Middle frontal gyrus (tissue), 1 donor: Measurements from ENCODE around the gene PLCG2.
"Not testable (repeated sequence)": the region's sequence is repeated elsewhere in the genome, so short reads cannot be mapped to it uniquely, and the experiment has no call there.

Experiments
- DNase-seq: peaks from one replicate; pipeline ENCODE4 v3.0.0-alpha.2; 2015; ENCODE audit warnings: low spot score; ENCODE audit errors: extremely low spot score

The PLCG2 gene

GRCh38 chr16:81937305-81938038 lies 158.4 kb downstream of the PLCG2 start:
- DNase-seq: no peak

- DNase-seq: no peak
Observed at GRCh38 chr16:81938326-81939163, 159.5 kb downstream of the PLCG2 start.

GRCh38 chr16:81939164-81940056 lies 160.3 kb downstream of the PLCG2 start:
- no peak for DNase-seq

- no peak for DNase-seq
Observed at GRCh38 chr16:81940781-81941560, 161.9 kb downstream of the PLCG2 start.

GRCh38 chr16:81942007-81942601 lies 163.0 kb downstream of the PLCG2 start:
- DNase-seq: no peak

DNA sequence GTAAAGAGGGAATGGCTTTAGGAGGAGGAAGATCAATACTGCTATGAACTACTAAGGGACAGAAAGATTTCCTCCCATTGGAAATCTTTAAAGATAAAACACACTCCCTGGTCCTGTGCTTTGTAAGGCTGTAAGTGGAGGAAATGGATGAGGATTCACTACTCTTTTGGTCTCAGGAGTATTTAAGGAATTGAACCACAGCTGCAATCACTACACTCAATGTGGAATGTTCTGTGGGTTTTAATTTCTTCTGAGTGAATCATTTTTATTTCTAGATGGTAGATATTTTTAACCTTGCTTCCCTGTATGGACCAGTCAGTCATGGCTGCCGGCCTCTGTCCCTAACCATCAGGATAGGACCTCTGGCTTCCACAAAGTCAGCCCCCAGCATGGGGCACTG lies 166.6 kb downstream of the PLCG2 start:
- DNase-seq: no peak

GRCh38 chr16:81946206-81946605 lies 167.1 kb downstream of the PLCG2 start:
- DNase-seq: no peak

- no peak for DNase-seq
Observed at GRCh38 chr16:81951564-81951963, 172.5 kb downstream of the PLCG2 start.

DNA sequence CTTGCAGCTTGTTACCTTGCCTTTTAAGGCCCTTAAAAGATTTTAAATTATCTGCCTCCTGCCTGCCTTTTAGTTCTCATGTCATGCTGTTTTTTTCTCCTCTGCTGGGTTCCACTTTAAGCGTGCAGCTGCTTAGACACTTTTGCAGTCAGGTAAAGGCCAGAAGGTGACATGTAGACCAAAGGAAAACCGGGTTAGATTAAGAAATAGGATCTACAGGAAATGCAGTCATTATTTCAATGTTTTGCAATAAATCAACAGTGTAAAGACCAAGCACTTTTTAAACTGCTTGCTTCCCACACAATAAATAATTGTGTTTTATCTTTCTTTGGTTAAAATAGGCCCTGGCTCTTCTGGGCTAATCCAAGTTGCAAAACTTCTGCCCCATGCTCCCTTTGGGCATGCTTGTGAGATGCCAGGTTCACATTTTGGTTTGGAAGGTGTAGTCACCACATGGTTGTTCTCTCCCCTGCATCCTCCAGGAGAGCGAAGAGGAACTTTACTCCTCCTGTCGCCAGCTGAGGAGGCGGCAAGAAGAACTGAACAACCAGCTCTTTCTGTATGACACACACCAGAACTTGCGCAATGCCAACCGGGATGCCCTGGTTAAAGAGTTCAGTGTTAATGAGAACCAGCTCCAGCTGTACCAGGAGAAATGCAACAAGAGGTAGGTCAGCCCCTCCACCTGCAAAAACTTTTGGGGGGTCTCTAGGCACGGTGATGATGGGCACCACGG lies 177.3 kb downstream of the PLCG2 start:
- DNase-seq: no peak

GRCh38 chr16:81964808-81965207 lies 185.7 kb downstream of the PLCG2 start:
- no peak for DNase-seq

GRCh38 chr16:81967358-81967757 lies 188.3 kb downstream of the PLCG2 start:
- no peak for DNase-seq

DNA sequence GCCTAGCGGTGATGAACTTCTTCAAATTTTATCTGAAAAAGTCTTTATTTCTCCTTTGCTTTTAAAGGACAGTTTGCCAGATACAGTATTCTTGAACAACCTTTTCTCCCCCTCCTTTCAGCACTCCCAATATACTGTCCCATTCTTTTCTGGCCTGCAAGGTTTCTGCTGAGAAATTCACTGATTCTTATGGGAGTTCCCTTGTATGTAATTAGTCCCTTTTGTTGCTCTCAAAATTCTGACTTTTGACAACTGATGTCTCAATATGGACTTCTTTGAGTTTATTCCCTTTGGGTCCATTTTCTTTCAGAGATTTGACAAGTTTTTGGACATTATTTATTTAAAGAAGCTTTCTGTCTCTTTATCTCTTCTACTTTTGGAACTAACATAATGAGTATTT lies 192.8 kb downstream of the PLCG2 start:
- no peak for DNase-seq

DNA sequence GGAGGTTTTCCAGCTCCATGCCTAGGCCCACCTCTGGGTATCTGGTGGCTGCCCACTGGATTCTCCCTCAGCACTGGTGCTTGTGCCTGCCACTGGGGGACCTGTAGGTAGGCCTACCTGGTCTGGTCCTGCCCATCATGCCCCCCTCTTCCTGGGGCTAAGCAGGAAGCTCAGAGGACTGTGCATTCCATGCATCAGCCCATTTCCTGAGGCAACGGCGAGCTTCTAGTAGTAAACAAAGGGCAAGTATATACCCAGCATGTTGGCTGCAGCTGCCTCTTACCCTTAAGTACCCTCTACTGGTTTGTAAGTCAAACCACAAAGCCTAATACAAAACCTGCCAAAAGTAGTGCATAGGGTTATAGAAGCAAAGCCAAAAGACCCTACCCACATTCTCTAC lies 194.6 kb downstream of the PLCG2 start:
- no peak for DNase-seq

- DNase-seq: no peak
Observed at GRCh38 chr16:81975637-81976036, 196.5 kb downstream of the PLCG2 start.

GRCh38 chr16:81977335-81977942 lies 198.3 kb downstream of the PLCG2 start:
- DNase-seq: not testable (repeated sequence)

GRCh38 chr16:81987121-81987520 lies 208.0 kb downstream of the PLCG2 start:
- no peak for DNase-seq

DNA sequence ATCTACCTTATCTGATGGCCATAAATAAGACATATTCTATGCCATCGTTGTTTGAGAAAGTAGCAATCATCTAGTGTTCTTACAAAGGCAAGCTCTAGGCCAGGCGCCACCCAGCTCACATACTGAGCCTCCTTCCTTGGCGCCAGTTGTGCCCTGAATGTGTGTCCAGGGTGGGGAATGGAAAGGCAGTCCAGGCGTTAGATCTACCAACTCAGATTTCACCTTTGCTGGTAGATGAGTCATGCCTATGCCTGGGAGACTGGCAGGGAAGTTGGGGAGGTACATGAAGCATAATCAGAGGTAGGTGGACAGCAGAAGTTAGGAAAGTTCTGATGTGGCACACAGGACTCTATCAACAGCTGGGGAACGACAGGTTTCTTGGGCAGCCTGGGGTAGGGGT lies 208.6 kb downstream of the PLCG2 start:
- DNase-seq: no peak

DNA sequence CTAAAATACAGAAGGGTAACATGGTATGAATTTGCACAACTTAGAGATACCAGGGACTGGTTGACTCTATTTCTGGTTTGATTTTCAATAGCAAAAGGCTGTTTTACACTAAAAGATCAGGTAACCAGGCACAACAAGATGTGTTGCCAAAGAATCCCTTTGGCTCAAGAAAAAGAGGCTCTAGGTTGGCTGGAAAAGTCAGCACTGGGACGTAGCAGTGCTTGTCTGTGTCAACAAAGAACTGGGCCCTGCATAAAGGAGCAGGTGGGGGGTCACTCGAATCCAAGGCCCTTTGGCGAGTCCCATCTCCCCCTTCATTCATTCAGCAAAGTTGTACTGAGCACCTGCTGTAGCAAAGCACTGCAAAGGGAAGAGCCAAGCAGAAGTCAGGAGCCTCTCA lies 213.8 kb downstream of the PLCG2 start:
- DNase-seq: no peak

DNA sequence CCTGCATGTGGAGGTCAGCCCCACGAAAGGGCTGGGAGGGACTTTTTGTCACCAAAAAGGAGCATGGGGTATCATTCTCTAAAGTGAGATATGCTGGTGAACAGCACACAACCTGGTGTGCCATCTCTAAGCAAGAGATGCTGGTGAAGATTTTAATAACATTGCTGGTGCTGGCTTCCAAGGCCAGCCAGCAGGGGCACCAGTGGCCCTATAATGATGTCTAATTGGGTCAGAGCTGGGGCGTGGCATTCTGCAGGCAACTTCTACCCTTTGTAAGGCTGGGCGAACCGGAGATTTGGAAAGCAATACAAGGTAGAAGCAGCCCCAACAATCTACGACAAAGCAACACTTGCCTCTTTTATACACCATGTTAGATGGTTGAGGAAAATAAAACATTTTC lies 215.4 kb downstream of the PLCG2 start:
- no peak for DNase-seq
